SU-DHL-6 (cell line): ENCODE results near the gene GSTA5.
A peak's percentile ranks its signal among the peaks of the same experiment; 100 is the strongest.
"Not testable (repeated sequence)": the region's sequence is repeated elsewhere in the genome, so short reads cannot be mapped to it uniquely, and the experiment has no call there.

Source experiments
- H2AFZ ChIP-seq: fragments of 200-600 bp; sonication (generic); 2 replicates; pipeline ENCODE4 v1.6.1; 2014; ENCODE audit warnings: low read depth, mild to moderate bottlenecking, moderate library complexity, mixed read lengths, antibody characterized with exemption, low read length; ENCODE audit not compliant: severe bottlenecking
- H3F3A ChIP-seq: fragments of 200-600 bp; shearing (Covaris generic); 2 replicates; pipeline ENCODE4 v1.6.0; 2016; ENCODE audit warnings: antibody characterized with exemption, mild to moderate bottlenecking; ENCODE audit not compliant: insufficient read depth
- H3K27ac ChIP-seq: fragments of 200-600 bp; sonication (generic); 2 replicates; pipeline ENCODE4 v1.5.1; 2016; ENCODE audit warnings: low read depth, mild to moderate bottlenecking, low read length, moderate library complexity, mixed read lengths
- H3K27me3 ChIP-seq: fragments of 200-600 bp; sonication (generic), shearing (Covaris generic); 2 replicates; pipeline ENCODE4 v1.6.0; 2014; ENCODE audit warnings: mild to moderate bottlenecking, low read length
- H3K36me3 ChIP-seq: fragments of 200-600 bp; sonication (generic); 2 replicates; pipeline ENCODE4 v1.6.1; 2014; ENCODE audit warnings: mild to moderate bottlenecking, low read length, mixed read lengths
- H3K4me2 ChIP-seq: fragments of 300-600, 200-600 bp; shearing (Covaris generic), sonication (generic); 2 replicates; pipeline ENCODE4 v1.6.0; 2014; ENCODE audit warnings: low read length, low read depth, mild to moderate bottlenecking; ENCODE audit not compliant: poor library complexity, severe bottlenecking
- H3K4me3 ChIP-seq: fragments of 200-600 bp; sonication (generic); 2 replicates; pipeline ENCODE4 v1.5.1; 2014; ENCODE audit warnings: antibody characterized with exemption, low read length, mild to moderate bottlenecking, mixed read lengths; ENCODE audit not compliant: insufficient read depth, poor library complexity, severe bottlenecking
- H3K79me2 ChIP-seq: fragments of 200-600 bp; sonication (generic); 2 replicates; pipeline ENCODE4 v1.6.1; 2014; ENCODE audit warnings: mild to moderate bottlenecking, low read length, moderate library complexity; ENCODE audit not compliant: insufficient read depth
- H3K9ac ChIP-seq: fragments of 200-600 bp; sonication (generic); 2 replicates; pipeline ENCODE4 v1.7.0; 2014; ENCODE audit warnings: mild to moderate bottlenecking, low read length
- H3K9me2 ChIP-seq: fragments of 200-600 bp; sonication (generic); replicated peaks from 2 replicates; pipeline ENCODE4 v1.6.1; 2014; ENCODE audit warnings: low read length; ENCODE audit not compliant: insufficient read depth
- H3K9me3 ChIP-seq: fragments of 200-600 bp; sonication (generic); 2 replicates; pipeline ENCODE4 v1.6.1; 2014; ENCODE audit warnings: low read length, mixed read lengths; ENCODE audit not compliant: insufficient read depth
- H4K20me1 ChIP-seq: fragments of 200-600 bp; sonication (generic); 2 replicates; pipeline ENCODE4 v1.6.1; 2014; ENCODE audit warnings: low read depth, mild to moderate bottlenecking, antibody characterized with exemption, low read length, moderate library complexity, mixed read lengths
- EZH2phosphoT487 ChIP-seq: fragments of 200-600 bp; sonication (generic), shearing (Covaris generic); conservative IDR thresholded peaks from 2 replicates; pipeline ENCODE4 v1.6.1; 2018; ENCODE audit warnings: mild to moderate bottlenecking, antibody characterized with exemption, low read length, moderate library complexity, mixed read lengths
- TF ChIP-seq, protein P1 (sequence below): fragments of 200-600 bp; sonication (generic); IDR thresholded peaks from one replicate; pipeline ENCODE4 v1.5.1; 2017; ENCODE audit warnings: antibody characterized with exemption, mild to moderate bottlenecking, low read length, moderate library complexity; ENCODE audit not compliant: insufficient read depth, poor library complexity, severe bottlenecking

Gene GSTA5

GRCh38 chr6:52843605-52844004, 3.0 kb upstream of the GSTA5 start:
- H3K9me2 ChIP-seq: no peaks in the 10 kb centered on the region
- H3K27me3 ChIP-seq: no peaks in the 10 kb centered on the region
- H3K27ac ChIP-seq: no peak overlapping the region
- H4K20me1 ChIP-seq: no peaks in the 10 kb centered on the region
- H3K9me3 ChIP-seq: no peaks in the 10 kb centered on the region
- H3K36me3 ChIP-seq: no peaks in the 10 kb centered on the region
- no peak overlapping the region for H3K9ac ChIP-seq
- H3F3A ChIP-seq: no peaks in the 10 kb centered on the region
- TF ChIP-seq, protein P1, sequence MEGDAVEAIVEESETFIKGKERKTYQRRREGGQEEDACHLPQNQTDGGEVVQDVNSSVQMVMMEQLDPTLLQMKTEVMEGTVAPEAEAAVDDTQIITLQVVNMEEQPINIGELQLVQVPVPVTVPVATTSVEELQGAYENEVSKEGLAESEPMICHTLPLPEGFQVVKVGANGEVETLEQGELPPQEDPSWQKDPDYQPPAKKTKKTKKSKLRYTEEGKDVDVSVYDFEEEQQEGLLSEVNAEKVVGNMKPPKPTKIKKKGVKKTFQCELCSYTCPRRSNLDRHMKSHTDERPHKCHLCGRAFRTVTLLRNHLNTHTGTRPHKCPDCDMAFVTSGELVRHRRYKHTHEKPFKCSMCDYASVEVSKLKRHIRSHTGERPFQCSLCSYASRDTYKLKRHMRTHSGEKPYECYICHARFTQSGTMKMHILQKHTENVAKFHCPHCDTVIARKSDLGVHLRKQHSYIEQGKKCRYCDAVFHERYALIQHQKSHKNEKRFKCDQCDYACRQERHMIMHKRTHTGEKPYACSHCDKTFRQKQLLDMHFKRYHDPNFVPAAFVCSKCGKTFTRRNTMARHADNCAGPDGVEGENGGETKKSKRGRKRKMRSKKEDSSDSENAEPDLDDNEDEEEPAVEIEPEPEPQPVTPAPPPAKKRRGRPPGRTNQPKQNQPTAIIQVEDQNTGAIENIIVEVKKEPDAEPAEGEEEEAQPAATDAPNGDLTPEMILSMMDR: no peak
- TF ChIP-seq EZH2phosphoT487: no peak
- no peak overlapping the region for H3K4me3 ChIP-seq
- no peak overlapping the region for H2AFZ ChIP-seq
- H3K79me2 ChIP-seq: no peaks in the 10 kb centered on the region
- H3K4me2 ChIP-seq: no peak overlapping the region

DNA sequence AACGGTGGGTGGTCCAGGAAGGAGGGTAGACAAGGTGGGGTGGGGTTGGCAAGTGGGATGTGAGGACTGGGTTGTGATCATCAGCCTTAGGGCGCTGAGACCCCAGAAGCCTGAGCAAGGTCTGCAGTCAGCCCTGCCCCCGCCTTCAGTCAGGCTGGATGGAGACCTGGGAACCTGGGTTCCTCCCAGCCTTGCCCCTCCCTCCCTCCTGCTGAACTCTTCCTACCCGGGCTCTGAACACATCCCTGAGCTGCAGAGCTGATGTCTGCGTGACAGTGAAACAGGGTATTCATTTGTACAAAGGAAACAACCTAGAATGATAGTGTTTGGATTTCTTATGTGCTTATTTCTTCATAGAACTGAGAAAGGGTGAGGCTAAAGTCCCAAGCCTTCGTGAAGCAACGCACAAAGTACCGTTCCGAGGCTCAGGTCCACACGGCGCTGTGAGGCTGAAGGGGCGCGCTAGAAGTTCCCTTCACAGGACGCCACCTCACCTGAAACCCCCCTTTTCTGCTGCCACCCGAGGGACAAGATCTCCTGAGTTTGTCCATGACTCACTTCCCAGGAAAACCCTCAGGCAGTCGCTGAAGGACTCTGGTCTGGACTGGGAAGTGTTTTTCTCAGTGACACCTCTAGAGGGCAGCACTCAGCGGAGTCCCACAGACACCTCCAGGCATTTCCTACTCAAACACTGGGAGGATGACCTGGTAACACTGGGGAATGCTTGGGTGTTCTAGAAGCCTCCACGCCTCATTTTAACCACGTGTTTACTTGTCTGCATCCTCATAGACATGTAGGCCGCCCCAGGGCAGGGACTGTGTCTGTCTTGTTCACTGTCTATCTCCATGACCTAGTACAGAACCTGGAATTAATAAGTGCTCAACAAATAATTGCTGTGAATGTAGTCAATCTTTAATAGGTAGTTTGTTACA, 1.2 kb downstream of the GSTA5 start:
- no peaks in the 10 kb centered on the region for H3K27me3 ChIP-seq
- H2AFZ ChIP-seq: no peak overlapping the region
- no peak overlapping the region for H3K9ac ChIP-seq
- H3K79me2 ChIP-seq: no peaks in the 10 kb centered on the region
- no peak overlapping the region for H3K4me3 ChIP-seq
- H4K20me1 ChIP-seq: no peaks in the 10 kb centered on the region
- H3K9me3 ChIP-seq: no peaks in the 10 kb centered on the region
- TF ChIP-seq EZH2phosphoT487: no peak
- TF ChIP-seq, protein P1: peak; percentile 95
- no peaks in the 10 kb centered on the region for H3F3A ChIP-seq
- H3K9me2 ChIP-seq: no peaks in the 10 kb centered on the region
- no peak overlapping the region for H3K27ac ChIP-seq
- no peak overlapping the region for H3K4me2 ChIP-seq
- H3K36me3 ChIP-seq: no peaks in the 10 kb centered on the region

DNA sequence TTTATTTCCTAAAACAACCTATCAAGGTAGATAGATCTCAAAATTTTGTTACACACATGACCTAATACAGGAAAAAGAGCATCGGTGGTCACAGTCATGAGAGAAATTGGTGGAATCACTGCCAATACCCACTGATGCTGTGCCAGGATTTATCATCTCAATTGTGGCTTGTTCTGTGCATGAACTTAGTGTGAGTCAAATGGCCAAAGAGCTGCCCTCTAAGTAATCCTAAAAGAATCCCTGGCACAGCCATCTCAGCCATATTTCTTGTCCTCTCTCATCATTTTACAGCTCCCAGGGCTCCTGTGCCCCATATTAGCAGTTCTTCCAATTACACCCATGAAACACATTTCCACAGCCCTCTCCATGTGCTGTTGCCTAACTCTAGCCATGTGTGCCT, 6.1 kb downstream of the GSTA5 start:
- no peak for TF ChIP-seq EZH2phosphoT487
- TF ChIP-seq, protein P1: no peak
- no peaks in the 10 kb centered on the region for H4K20me1 ChIP-seq
- H3K9me2 ChIP-seq: no peaks in the 10 kb centered on the region
- H3K27me3 ChIP-seq: no peaks in the 10 kb centered on the region; the same call in 1 of the 2 replicates
- no peak overlapping the region for H3K4me2 ChIP-seq
- H3K9me3 ChIP-seq: no peaks in the 10 kb centered on the region
- no peak overlapping the region for H3K27ac ChIP-seq
- H3K36me3 ChIP-seq: no peaks in the 10 kb centered on the region
- H3K79me2 ChIP-seq: no peaks in the 10 kb centered on the region
- no peak overlapping the region for H3K9ac ChIP-seq
- no peaks in the 10 kb centered on the region for H3F3A ChIP-seq
- no peak overlapping the region for H2AFZ ChIP-seq
- no peak overlapping the region for H3K4me3 ChIP-seq

DNA sequence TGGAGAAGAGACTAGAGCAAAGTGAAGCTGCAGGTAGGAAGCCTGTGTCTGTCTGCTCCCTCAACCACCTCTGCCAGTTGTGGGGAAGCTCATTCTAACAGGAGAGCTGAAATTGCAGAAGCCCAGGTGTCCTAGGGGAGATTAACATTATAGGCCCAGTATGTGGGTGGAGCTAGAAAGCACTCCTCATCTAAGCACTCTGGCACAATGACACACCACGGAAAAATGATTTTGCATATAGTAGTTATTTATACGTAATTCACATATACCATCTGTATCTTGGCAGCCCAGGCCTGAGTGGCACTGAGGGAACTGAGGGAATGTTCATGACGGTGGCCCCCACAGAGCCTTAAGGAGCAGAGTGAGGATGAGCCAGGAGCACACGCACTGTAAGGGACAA, 9.7 kb downstream of the GSTA5 start:
- not testable (repeated sequence) for H3K36me3 ChIP-seq, H3K9ac ChIP-seq, H2AFZ ChIP-seq, H3K27ac ChIP-seq, H4K20me1 ChIP-seq, H3K27me3 ChIP-seq, H3K9me2 ChIP-seq, H3K9me3 ChIP-seq, H3K4me2 ChIP-seq, H3K79me2 ChIP-seq, H3F3A ChIP-seq, H3K4me3 ChIP-seq
